GM06990 (cell line): Measurements from ENCODE around the gene GOLGA8J.

Source experiments
- DNase-seq: peaks from one replicate; pipeline ENCODE4 v3.0.0-alpha.2; 2011; ENCODE audit not compliant: insufficient read length; ENCODE audit errors: extremely low read depth
- H3K27me3 ChIP-seq: replicated peaks from 2 replicates; pipeline ENCODE4 v1.6.0; 2011; ENCODE audit warnings: low read length; ENCODE audit not compliant: control insufficient read depth, insufficient read depth
- H3K36me3 ChIP-seq: 2 replicates; pipeline ENCODE4 v1.5.1; 2011; ENCODE audit warnings: low read length; ENCODE audit not compliant: control insufficient read depth, insufficient read depth
- H3K4me3 ChIP-seq: replicated peaks from 2 replicates; pipeline ENCODE4 v1.5.1; 2011; ENCODE audit warnings: low read depth, mild to moderate bottlenecking, control low read depth, low read length
- CTCF ChIP-seq: IDR thresholded peaks from 2 replicates; pipeline ENCODE4 v1.5.1; 2011; ENCODE audit warnings: low read length, control low read depth, mild to moderate bottlenecking, inconsistent platforms; ENCODE audit not compliant: insufficient read depth, poor library complexity, severe bottlenecking

The GOLGA8J gene

GRCh38 chr15:30055604-30056003, 27.2 kb upstream of the GOLGA8J start:
- no peak for DNase-seq
- Histone ChIP-seq H3K36me3 (no peaks in the 10 kb centered on the region), H3K27me3 (no peaks in the 10 kb centered on the region), H3K4me3 (no peak overlapping the region)
- no peak for TF ChIP-seq CTCF

- Histone ChIP-seq H3K27me3 (no peaks in the 10 kb centered on the region), H3K36me3 (no peaks in the 10 kb centered on the region), H3K4me3 (no peak overlapping the region)
- no peak for DNase-seq
- no peak for TF ChIP-seq CTCF
Measured at GRCh38 chr15:30056166-30056565, 26.6 kb upstream of the GOLGA8J start.

GRCh38 chr15:30059771-30060170, 23.0 kb upstream of the GOLGA8J start:
- H3K27me3 ChIP-seq: no peaks in the 10 kb centered on the region
- TF ChIP-seq CTCF: no peak
- no peak for DNase-seq

GRCh38 chr15:30062881-30063280, 19.9 kb upstream of the GOLGA8J start:
- no peaks in the 10 kb centered on the region for H3K36me3 ChIP-seq
- DNase-seq: no peak
- no peaks in the 10 kb centered on the region for H3K27me3 ChIP-seq
- no peak overlapping the region for H3K4me3 ChIP-seq
- no peak for TF ChIP-seq CTCF

More at GRCh38 chr15:30059771-30060170, 23.0 kb upstream of the GOLGA8J start:
- Histone ChIP-seq H3K4me3 (no peak overlapping the region), H3K36me3 (no peaks in the 10 kb centered on the region)

GRCh38 chr15:30063835-30064546, 18.8 kb upstream of the GOLGA8J start:
- no peak for DNase-seq
- Histone ChIP-seq H3K27me3 (no peaks in the 10 kb centered on the region), H3K4me3 (no peak overlapping the region), H3K36me3 (no peaks in the 10 kb centered on the region)
- no peak for TF ChIP-seq CTCF
